Calu3 (cell line): ENCODE data around the gene INCA1. TPM values are rescaled to one million over a fixed set of nuclear protein-coding genes. Genes with fewer than 3 reads are reported as not detected.

Experiments
- BruUV-seq: library from RNA; stranded (reverse); fragments of 400-500 nt; replicated peaks from 2 replicates; lab custom pipeline; 2021; lab: Mats Ljungman, UMichigan
- CTCF ChIA-PET: fragments of 300-600 bp; sonication (Branson Sonifier 250); formaldehyde crosslinking; loops from one replicate; lab custom pipeline; 2022; ENCODE audit warnings: antibody characterized with exemption; lab: Charles Lee
- DNase-seq: peaks from one replicate; pipeline ENCODE4 v3.0.0; 2022
- H3K27ac Mint-ChIP-seq: one replicate; pipeline ENCODE4 v1.8.0; 2022; ENCODE audit warnings: mixed read lengths; ENCODE audit not compliant: unreplicated experiment
- H3K27me3 Mint-ChIP-seq: one replicate; pipeline ENCODE4 v1.8.0; 2022; ENCODE audit warnings: mixed read lengths; ENCODE audit not compliant: unreplicated experiment
- H3K36me3 Mint-ChIP-seq: one replicate; pipeline ENCODE4 v1.8.0; 2022; ENCODE audit warnings: mild to moderate bottlenecking, moderate library complexity, mixed read lengths; ENCODE audit not compliant: insufficient read depth, unreplicated experiment
- H3K4me1 Mint-ChIP-seq: one replicate; pipeline ENCODE4 v1.8.0; 2022; ENCODE audit warnings: mild to moderate bottlenecking, low read depth, mixed read lengths; ENCODE audit not compliant: unreplicated experiment
- H3K4me3 Mint-ChIP-seq: one replicate; pipeline ENCODE4 v1.8.0; 2022; ENCODE audit warnings: mild to moderate bottlenecking, low read depth, moderate library complexity, mixed read lengths; ENCODE audit not compliant: unreplicated experiment
- H3K9me3 Mint-ChIP-seq: one replicate; pipeline ENCODE4 v1.8.0; 2022; ENCODE audit warnings: low read depth, mixed read lengths; ENCODE audit not compliant: unreplicated experiment
- intact Hi-C: fragments of 100-400 bp; cut with micrococcal nuclease; formaldehyde crosslinking; loops from one replicate; pipeline ENCODE4 v1.10.0; 2022; ENCODE audit not compliant: unreplicated experiment
- total RNA-seq: library from RNA; stranded (reverse); gene quantifications from 2 replicates; pipeline ENCODE4 v1.2.3, GENCODE V29; 2022
- TF ChIP-seq, protein P1 (sequence below): fragments of 200-600 bp; IDR thresholded peaks from one replicate; pipeline ENCODE4 v1.8.0; 2022; ENCODE audit warnings: antibody characterized with exemption; ENCODE audit not compliant: unreplicated experiment

INCA1 gene
- total RNA-seq, 1 experiment from 2014 or later: 0.54 TPM

GRCh38 chr17:4967539-4968485 lies 29.5 kb downstream of the INCA1 start, which contains the start of gene SPAG7:
Gene SPAG7, minus strand, starts transcription at chr17:4967817. Its CDS starts 13 bp downstream, at chr17:4967804.
- Mint-ChIP-seq H3K27ac (no peak within 1 kb of the TSS), H3K4me3 (no peak within 1 kb of the TSS), H3K4me1 (no peaks in the 10 kb centered on the region), H3K9me3 (no peaks in the 10 kb centered on the region), H3K27me3 (no peaks in the 10 kb centered on the region), H3K36me3 (peaks cover 20% of the 10 kb centered on the region)
- DNase-seq: peak; percentile 91
- CTCF ChIA-PET: interaction anchor here (0.8 to 2.5 kb wide), 9 partner anchors 13 to 295 kb away, joined by 3 to 11 read pairs (median 4); partner anchors contain the start of genes CAMTA2, RNF167, SLC25A11 and ZNF594
- BruUV-seq: TSS peak; percentile 78
- TF ChIP-seq, protein P1, sequence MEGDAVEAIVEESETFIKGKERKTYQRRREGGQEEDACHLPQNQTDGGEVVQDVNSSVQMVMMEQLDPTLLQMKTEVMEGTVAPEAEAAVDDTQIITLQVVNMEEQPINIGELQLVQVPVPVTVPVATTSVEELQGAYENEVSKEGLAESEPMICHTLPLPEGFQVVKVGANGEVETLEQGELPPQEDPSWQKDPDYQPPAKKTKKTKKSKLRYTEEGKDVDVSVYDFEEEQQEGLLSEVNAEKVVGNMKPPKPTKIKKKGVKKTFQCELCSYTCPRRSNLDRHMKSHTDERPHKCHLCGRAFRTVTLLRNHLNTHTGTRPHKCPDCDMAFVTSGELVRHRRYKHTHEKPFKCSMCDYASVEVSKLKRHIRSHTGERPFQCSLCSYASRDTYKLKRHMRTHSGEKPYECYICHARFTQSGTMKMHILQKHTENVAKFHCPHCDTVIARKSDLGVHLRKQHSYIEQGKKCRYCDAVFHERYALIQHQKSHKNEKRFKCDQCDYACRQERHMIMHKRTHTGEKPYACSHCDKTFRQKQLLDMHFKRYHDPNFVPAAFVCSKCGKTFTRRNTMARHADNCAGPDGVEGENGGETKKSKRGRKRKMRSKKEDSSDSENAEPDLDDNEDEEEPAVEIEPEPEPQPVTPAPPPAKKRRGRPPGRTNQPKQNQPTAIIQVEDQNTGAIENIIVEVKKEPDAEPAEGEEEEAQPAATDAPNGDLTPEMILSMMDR: no peak
- intact Hi-C loops: no loop called here

DNA sequence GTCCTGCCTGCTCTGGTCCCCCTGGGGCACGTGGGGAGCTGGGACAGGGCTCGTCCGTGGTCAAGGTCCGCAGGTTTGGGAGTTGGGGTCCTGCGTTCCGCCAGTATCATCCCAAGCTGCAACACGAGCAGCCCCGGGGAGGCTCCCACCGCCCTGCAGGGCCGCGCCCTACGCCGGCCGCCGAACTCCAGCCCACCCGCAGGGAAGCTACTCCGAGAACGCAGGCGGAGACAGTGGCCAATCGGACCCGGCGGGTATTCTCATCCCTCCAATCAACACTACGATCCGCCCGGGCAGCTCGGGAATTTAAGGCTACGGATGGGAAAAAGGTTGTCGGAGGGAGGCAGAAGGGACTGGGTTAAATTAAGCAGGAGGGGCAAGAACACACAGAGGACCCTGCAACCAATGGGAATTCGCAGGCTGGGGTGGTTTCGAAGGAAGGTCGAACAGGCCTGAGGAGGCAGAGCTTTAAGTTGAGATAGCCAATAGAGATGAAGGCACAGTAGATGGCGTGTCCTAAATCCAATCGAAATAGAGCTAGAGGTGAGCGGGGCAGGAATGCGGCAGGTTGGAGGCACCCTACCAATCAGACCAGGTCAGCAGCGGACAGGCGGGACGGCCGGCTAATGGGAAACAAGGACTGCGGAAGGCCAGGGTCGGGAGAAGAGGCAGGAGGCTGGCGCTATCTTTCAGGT lies 30.3 kb downstream of the INCA1 start:
- intact Hi-C loops: no loop called here
- TF ChIP-seq, protein P1: no peak
- TSS peak; percentile 73 for BruUV-seq

DNA sequence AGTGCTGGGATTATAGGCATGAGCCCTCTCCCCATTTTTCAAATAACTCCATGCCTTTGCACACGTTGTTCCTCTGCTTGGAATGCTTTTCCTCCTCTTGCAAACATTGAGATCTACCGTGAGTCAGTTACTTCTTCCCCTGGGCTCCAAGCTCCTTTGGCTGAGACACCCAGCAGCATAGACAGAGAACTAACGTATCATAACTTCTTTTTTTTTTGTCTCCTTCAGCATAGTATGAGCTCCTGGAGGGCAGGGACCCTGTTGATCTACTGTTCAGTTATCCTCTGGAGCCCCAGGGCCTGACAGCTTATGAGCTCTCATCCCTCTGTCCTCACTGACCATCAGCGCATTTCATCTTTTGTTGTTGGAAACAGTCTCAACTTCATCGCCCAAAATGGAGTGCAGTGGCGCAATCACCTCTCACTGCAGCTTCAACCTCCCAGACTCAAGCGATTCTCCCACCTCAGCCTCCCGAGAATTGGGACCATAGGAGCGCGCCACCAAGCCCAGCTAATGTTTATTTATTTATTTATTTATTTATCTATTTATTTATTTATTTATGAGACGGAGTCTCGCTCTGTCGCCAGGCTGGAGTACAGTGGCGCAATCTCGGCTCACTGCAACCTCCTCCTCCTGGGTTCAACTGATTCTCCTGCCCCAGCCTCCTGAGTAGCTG lies 31.9 kb downstream of the INCA1 start:
- CTCF ChIA-PET: interaction anchor here (2.2 kb wide), 1 partner anchor 56 kb away, joined by 11 read pairs; no protein-coding TSS in a partner anchor
- TF ChIP-seq, protein P1: no peak
- H3K36me3 Mint-ChIP-seq: peaks cover 16% of the 10 kb centered on the region
- H3K4me1 Mint-ChIP-seq: no peaks in the 10 kb centered on the region
- no TSS peak for BruUV-seq
- no peak overlapping the region for H3K4me3 Mint-ChIP-seq
- no peaks in the 10 kb centered on the region for H3K9me3 Mint-ChIP-seq
- peak overlapping the region; percentile 50 for H3K27ac Mint-ChIP-seq
- H3K27me3 Mint-ChIP-seq: no peaks in the 10 kb centered on the region
- intact Hi-C loops: no loop called here
- DNase-seq: no peak

More for the DNA sequence above, 30.3 kb downstream of the INCA1 start:
- Mint-ChIP-seq H3K4me1 (no peaks in the 10 kb centered on the region), H3K36me3 (peaks cover 20% of the 10 kb centered on the region), H3K4me3 (no peak overlapping the region), H3K9me3 (no peaks in the 10 kb centered on the region), H3K27me3 (no peaks in the 10 kb centered on the region), H3K27ac (no peak overlapping the region)
- CTCF ChIA-PET: interaction anchor here (0.5 to 2.5 kb wide), 10 partner anchors 14 to 296 kb away, joined by 3 to 11 read pairs (median 4); partner anchors contain the start of genes CAMTA2, RNF167, SLC25A11 and ZNF594
- DNase-seq: peak; percentile 95
